Hematopoietic multipotent progenitor cell treated with erythropoietin and hydrocortisone succinate and interleukin-3 and kit ligand, for 15 days (in vitro differentiated cells): ENCODE data around the gene MED9.
"Not testable (repeated sequence)": the region's sequence is repeated elsewhere in the genome, so short reads cannot be mapped to it uniquely, and the experiment has no call there.

ENCODE experiments used
- DNase-seq: peaks from one replicate; pipeline ENCODE4 v3.0.0-alpha.2; 2015; ENCODE audit warnings: low spot score

MED9 gene

GRCh38 chr17:17455173-17455572, 21.6 kb upstream of the MED9 start:
- no peak for DNase-seq

GRCh38 chr17:17456251-17456650, 20.5 kb upstream of the MED9 start:
- DNase-seq = no peak

- no peak for DNase-seq
Measured at GRCh38 chr17:17457680-17458079, 19.1 kb upstream of the MED9 start.

GRCh38 chr17:17460038-17460437, 16.8 kb upstream of the MED9 start:
- no peak for DNase-seq

GRCh38 chr17:17462048-17462824, 14.6 kb upstream of the MED9 start:
- DNase-seq = no peak

- no peak for DNase-seq
Measured at GRCh38 chr17:17463821-17464220, 13.0 kb upstream of the MED9 start.

GRCh38 chr17:17465878-17466277, 10.9 kb upstream of the MED9 start:
- peak; percentile 12 for DNase-seq

- DNase-seq = no peak
Measured at GRCh38 chr17:17466511-17466910, 10.3 kb upstream of the MED9 start.

GRCh38 chr17:17467016-17467415, 9.8 kb upstream of the MED9 start:
- DNase-seq = no peak

GRCh38 chr17:17467720-17468119, 9.1 kb upstream of the MED9 start:
- no peak for DNase-seq

GRCh38 chr17:17468217-17469010, 8.4 kb upstream of the MED9 start:
- no peak for DNase-seq

- DNase-seq = no peak
Measured at GRCh38 chr17:17469358-17469757, 7.4 kb upstream of the MED9 start.

- DNase-seq = no peak
Measured at GRCh38 chr17:17469996-17470395, 6.8 kb upstream of the MED9 start.

- DNase-seq = no peak
Measured at GRCh38 chr17:17472333-17472920, 4.4 kb upstream of the MED9 start.

- no peak for DNase-seq
Measured at GRCh38 chr17:17474341-17474740, 2.5 kb upstream of the MED9 start.

- no peak for DNase-seq
Measured at GRCh38 chr17:17479209-17479608, 2.4 kb downstream of the MED9 start.

GRCh38 chr17:17480593-17481148, 3.9 kb downstream of the MED9 start:
- no peak for DNase-seq

- no peak for DNase-seq
Measured at GRCh38 chr17:17481860-17482259, 5.1 kb downstream of the MED9 start.

- DNase-seq = no peak
Measured at GRCh38 chr17:17484451-17484899, 7.7 kb downstream of the MED9 start.

GRCh38 chr17:17485420-17485819, 8.6 kb downstream of the MED9 start:
- DNase-seq = no peak

- DNase-seq = not testable (repeated sequence)
Measured at GRCh38 chr17:17486416-17486815, 9.6 kb downstream of the MED9 start.

GRCh38 chr17:17487998-17488397, 11.2 kb downstream of the MED9 start:
- no peak for DNase-seq

- no peak for DNase-seq
Measured at GRCh38 chr17:17491031-17491471, 14.3 kb downstream of the MED9 start.
